Measurements from ENCODE around the gene CFHR5. TPM values are rescaled to one million over a fixed set of nuclear protein-coding genes. Genes with fewer than 3 reads are reported as not detected.
A peak's percentile ranks its signal among the peaks of the same experiment; 100 is the strongest.
"Not testable (repeated sequence)": the region's sequence is repeated elsewhere in the genome, so short reads cannot be mapped to it uniquely, and the experiment has no call there.

The CFHR5 gene
- total and polyA plus RNA-seq, 5 donors from 2014 or later, result not detected

GRCh38 chr1:197024460-197024859 is 47.1 kb downstream of the CFHR5 start:
- no peaks in the 10 kb centered on the region for H3K36me3 ChIP-seq (ENCODE audit: control insufficient read depth, insufficient read depth, low read length)
- H3K4me3 ChIP-seq (ENCODE audit: low read depth, low read length), result no peak overlapping the region
- DNase-seq (no peak), ATAC-seq (ENCODE audit: low read depth in 2 of 2) (no peak)
- H3K27ac ChIP-seq (ENCODE audit: insufficient read depth, low read length, poor library complexity, severe bottlenecking), result no peak overlapping the region
- Mint-ChIP-seq H3K4me1 (no peaks in the 10 kb centered on the region), H3K27ac (no peak overlapping the region), H3K9me3 (no peaks in the 10 kb centered on the region), H3K36me3 (no peaks in the 10 kb centered on the region), H3K27me3 (peaks cover 10% of the 10 kb centered on the region), H3K4me3 (no peak overlapping the region)
- no peaks in the 10 kb centered on the region for H3K4me1 ChIP-seq (ENCODE audit: control insufficient read depth, insufficient read depth, low read length, poor library complexity, severe bottlenecking)
- H3K27me3 ChIP-seq (ENCODE audit: control insufficient read depth, insufficient read depth, low read length), result no peaks in the 10 kb centered on the region
- no peaks in the 10 kb centered on the region for H3K9me3 ChIP-seq (ENCODE audit: control insufficient read depth in 2 of 2, low read length in 2 of 2)

GRCh38 chr1:197027359-197027758 is 50.0 kb downstream of the CFHR5 start:
- ATAC-seq (ENCODE audit: low read depth in 2 of 2), result no peak
- H3K27me3 Mint-ChIP-seq, result peaks cover 10% of the 10 kb centered on the region
- Histone ChIP-seq H3K4me1 (ENCODE audit: control insufficient read depth, insufficient read depth, low read length, poor library complexity, severe bottlenecking) (no peaks in the 10 kb centered on the region), H3K9me3 (ENCODE audit: control insufficient read depth in 2 of 2, low read length in 2 of 2) (no peaks in the 10 kb centered on the region), H3K4me3 (ENCODE audit: low read depth, low read length) (no peak overlapping the region), H3K27me3 (ENCODE audit: control insufficient read depth, insufficient read depth, low read length) (no peaks in the 10 kb centered on the region), H3K27ac (ENCODE audit: insufficient read depth, low read length, poor library complexity, severe bottlenecking) (no peak overlapping the region), H3K36me3 (ENCODE audit: control insufficient read depth, insufficient read depth, low read length) (no peaks in the 10 kb centered on the region)
- H3K27ac Mint-ChIP-seq, result no peak overlapping the region
- DNase-seq, result no peak
- H3K4me3 Mint-ChIP-seq, result no peak overlapping the region
- H3K9me3 Mint-ChIP-seq, result no peaks in the 10 kb centered on the region
- H3K36me3 Mint-ChIP-seq, result no peaks in the 10 kb centered on the region
- H3K4me1 Mint-ChIP-seq, result no peaks in the 10 kb centered on the region

- Mint-ChIP-seq H3K4me3 (no peak overlapping the region), H3K36me3 (no peaks in the 10 kb centered on the region), H3K27me3 (peaks cover under 1% of the 10 kb centered on the region), H3K27ac (no peak overlapping the region), H3K9me3 (peaks cover 0 to 2% (median 0%) of the 10 kb centered on the region in 7 donors), H3K4me1 (no peaks in the 10 kb centered on the region)
- no peak overlapping the region for H3K4me3 ChIP-seq (ENCODE audit: low read depth, low read length)
- H3K9me3 ChIP-seq (ENCODE audit: control insufficient read depth in 2 of 2, low read length in 2 of 2), result no peaks in the 10 kb centered on the region
- H3K4me1 ChIP-seq (ENCODE audit: control insufficient read depth, insufficient read depth, low read length, poor library complexity, severe bottlenecking), result no peaks in the 10 kb centered on the region
- DNase-seq (no peak), ATAC-seq (ENCODE audit: low read depth in 2 of 2) (no peak)
- H3K27me3 ChIP-seq (ENCODE audit: control insufficient read depth, insufficient read depth, low read length), result no peaks in the 10 kb centered on the region
- H3K36me3 ChIP-seq (ENCODE audit: control insufficient read depth, insufficient read depth, low read length), result no peaks in the 10 kb centered on the region
- H3K27ac ChIP-seq (ENCODE audit: insufficient read depth, low read length, poor library complexity, severe bottlenecking), result no peak overlapping the region
Measured at GRCh38 chr1:197029749-197030148, 52.4 kb downstream of the CFHR5 start.

GRCh38 chr1:197034631-197035339 is 57.4 kb downstream of the CFHR5 start:
- H3K4me3 Mint-ChIP-seq; H3K27me3 ChIP-seq (ENCODE audit: control insufficient read depth, insufficient read depth, low read length); H3K4me1 Mint-ChIP-seq; H3K9me3 ChIP-seq (ENCODE audit: control insufficient read depth in 2 of 2, low read length in 2 of 2); H3K27ac Mint-ChIP-seq; H3K4me1 ChIP-seq (ENCODE audit: control insufficient read depth, insufficient read depth, low read length, poor library complexity, severe bottlenecking); DNase-seq; H3K36me3 ChIP-seq (ENCODE audit: control insufficient read depth, insufficient read depth, low read length); H3K27me3 Mint-ChIP-seq; H3K36me3 Mint-ChIP-seq; H3K27ac ChIP-seq (ENCODE audit: insufficient read depth, low read length, poor library complexity, severe bottlenecking); ATAC-seq (ENCODE audit: low read depth in 2 of 2); H3K4me3 ChIP-seq (ENCODE audit: low read depth, low read length); H3K9me3 Mint-ChIP-seq: not testable (repeated sequence)

- H3K36me3 ChIP-seq (ENCODE audit: control insufficient read depth, insufficient read depth, low read length), result no peaks in the 10 kb centered on the region
- ATAC-seq (ENCODE audit: low read depth in 2 of 2) (no peak), DNase-seq (no peak)
- Mint-ChIP-seq H3K9me3 (peaks cover 0 to 7% (median 0%) of the 10 kb centered on the region in 7 donors), H3K27ac (no peak overlapping the region), H3K36me3 (no peaks in the 10 kb centered on the region), H3K4me1 (no peaks in the 10 kb centered on the region), H3K4me3 (no peak overlapping the region), H3K27me3 (peaks cover 5% of the 10 kb centered on the region)
- H3K9me3 ChIP-seq (ENCODE audit: control insufficient read depth in 2 of 2, low read length in 2 of 2), result no peaks in the 10 kb centered on the region
- no peak overlapping the region for H3K4me3 ChIP-seq (ENCODE audit: low read depth, low read length)
- peaks cover 2% of the 10 kb centered on the region for H3K27me3 ChIP-seq (ENCODE audit: control insufficient read depth, insufficient read depth, low read length)
- no peak overlapping the region for H3K27ac ChIP-seq (ENCODE audit: insufficient read depth, low read length, poor library complexity, severe bottlenecking)
- H3K4me1 ChIP-seq (ENCODE audit: control insufficient read depth, insufficient read depth, low read length, poor library complexity, severe bottlenecking), result no peaks in the 10 kb centered on the region
Measured at GRCh38 chr1:197036861-197037260, 59.5 kb downstream of the CFHR5 start.

- ATAC-seq (ENCODE audit: low read depth in 2 of 2) (no peak), DNase-seq (peak in 1 of 3 donors; percentile 4)
- no peaks in the 10 kb centered on the region for H3K4me1 ChIP-seq (ENCODE audit: control insufficient read depth, insufficient read depth, low read length, poor library complexity, severe bottlenecking)
- Mint-ChIP-seq H3K27ac (no peak overlapping the region), H3K4me1 (no peaks in the 10 kb centered on the region), H3K27me3 (peaks cover 5% of the 10 kb centered on the region), H3K4me3 (no peak overlapping the region), H3K9me3 (peaks cover 0 to 3% (median 0%) of the 10 kb centered on the region in 7 donors), H3K36me3 (no peaks in the 10 kb centered on the region)
- no peak overlapping the region for H3K4me3 ChIP-seq (ENCODE audit: low read depth, low read length)
- no peaks in the 10 kb centered on the region for H3K36me3 ChIP-seq (ENCODE audit: control insufficient read depth, insufficient read depth, low read length)
- no peak overlapping the region for H3K27ac ChIP-seq (ENCODE audit: insufficient read depth, low read length, poor library complexity, severe bottlenecking)
- H3K9me3 ChIP-seq (ENCODE audit: control insufficient read depth in 2 of 2, low read length in 2 of 2), result no peaks in the 10 kb centered on the region
- H3K27me3 ChIP-seq (ENCODE audit: control insufficient read depth, insufficient read depth, low read length), result no peaks in the 10 kb centered on the region
Measured at GRCh38 chr1:197041486-197042353, 64.4 kb downstream of the CFHR5 start.

GRCh38 chr1:197042676-197043341 is 65.5 kb downstream of the CFHR5 start:
- DNase-seq (no peak), ATAC-seq (ENCODE audit: low read depth in 2 of 2) (no peak)
- H3K27me3 Mint-ChIP-seq, result peaks cover 5% of the 10 kb centered on the region
- no peaks in the 10 kb centered on the region for H3K36me3 Mint-ChIP-seq
- no peaks in the 10 kb centered on the region for H3K36me3 ChIP-seq (ENCODE audit: control insufficient read depth, insufficient read depth, low read length)
- no peaks in the 10 kb centered on the region for H3K4me1 ChIP-seq (ENCODE audit: control insufficient read depth, insufficient read depth, low read length, poor library complexity, severe bottlenecking)
- peaks cover 0 to 3% (median 0%) of the 10 kb centered on the region in 7 donors for H3K9me3 Mint-ChIP-seq
- no peak overlapping the region for H3K4me3 Mint-ChIP-seq
- no peak overlapping the region for H3K27ac Mint-ChIP-seq
- H3K4me3 ChIP-seq (ENCODE audit: low read depth, low read length), result no peak overlapping the region
- no peaks in the 10 kb centered on the region for H3K4me1 Mint-ChIP-seq
- H3K27ac ChIP-seq (ENCODE audit: insufficient read depth, low read length, poor library complexity, severe bottlenecking), result no peak overlapping the region
- H3K27me3 ChIP-seq (ENCODE audit: control insufficient read depth, insufficient read depth, low read length), result no peaks in the 10 kb centered on the region
- no peaks in the 10 kb centered on the region for H3K9me3 ChIP-seq (ENCODE audit: control insufficient read depth in 2 of 2, low read length in 2 of 2)

All from CD4-positive, CD25-positive, alpha-beta regulatory T cell (primary cell).